ENCODE data around the gene TSC22D4. TPM values are rescaled to one million over a fixed set of nuclear protein-coding genes. Genes with fewer than 3 reads are reported as not detected.

The TSC22D4 gene
- total RNA-seq, 1 experiment from 2014 or later: 68.8 TPM

DNA sequence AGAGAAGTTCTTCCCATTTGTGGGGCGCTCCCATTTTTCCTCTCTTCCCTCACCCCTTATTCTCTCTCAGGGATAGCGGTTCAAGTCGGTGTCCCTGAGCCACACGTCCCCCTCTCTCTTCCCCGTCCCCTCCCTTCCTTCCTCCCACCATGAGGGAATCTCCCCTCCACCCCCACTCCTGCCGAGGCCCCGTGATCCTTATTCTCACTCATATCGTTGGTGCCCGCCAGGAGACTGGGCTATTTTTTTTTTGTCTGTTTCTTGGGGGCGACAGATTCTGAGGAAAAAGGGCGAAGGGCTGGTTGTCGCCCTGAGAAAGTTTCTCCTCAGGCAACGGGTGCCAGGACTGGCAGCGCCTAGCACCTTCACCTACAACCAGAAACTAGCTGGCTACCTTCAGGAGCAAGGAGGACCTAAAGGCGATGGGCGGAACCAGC, 51.2 kb downstream of the TSC22D4 start:
- Histone ChIP-seq H2AFZ (peak overlapping the region; percentile 79), H4K20me1 (ENCODE audit: insufficient read depth) (no peaks in the 10 kb centered on the region; the same call in 1 of the 2 replicates), H3K27me3 (ENCODE audit: insufficient read depth, low read depth) (no peaks in the 10 kb centered on the region), H3K4me1 (replicated peaks; ENCODE audit: insufficient read depth) (peaks cover 26% of the 10 kb centered on the region), H3K4me3 (peak overlapping the region; percentile 66), H3K79me2 (ENCODE audit: low read depth) (peaks cover 31% of the 10 kb centered on the region), H3F3A (ENCODE audit: insufficient read depth, low read depth) (peaks cover 27% of the 10 kb centered on the region; the same call in 1 of the 2 replicates), H3K27ac (peak overlapping the region; percentile 93), H3K4me2 (peak overlapping the region; percentile 80), H3K36me3 (ENCODE audit: low read depth) (0 out of 2 replicates have a peak, but pooled peaks cover 13% of the 10 kb centered on the region), H3K9me2 (ENCODE audit: insufficient read depth) (no peaks in the 10 kb centered on the region), H3K9me3 (ENCODE audit: insufficient read depth, low read depth) (no peaks in the 10 kb centered on the region)
- ChIA-PET CTCF (interaction anchor here (0.5 to 0.8 kb wide), 3 partner anchors 19 to 184 kb away, joined by 3 to 8 read pairs (median 5); partner anchors contain the start of gene MOSPD3), POLR2A (ENCODE audit: unreplicated experiment) (interaction anchor here (0.6 to 1.8 kb wide), 9 partner anchors 9 to 490 kb away, joined by 3 to 22 read pairs (median 6); partner anchors contain the start of genes FBXO24 and LRCH4)
- no peak for DNase-seq
- TF ChIP-seq, protein P1, sequence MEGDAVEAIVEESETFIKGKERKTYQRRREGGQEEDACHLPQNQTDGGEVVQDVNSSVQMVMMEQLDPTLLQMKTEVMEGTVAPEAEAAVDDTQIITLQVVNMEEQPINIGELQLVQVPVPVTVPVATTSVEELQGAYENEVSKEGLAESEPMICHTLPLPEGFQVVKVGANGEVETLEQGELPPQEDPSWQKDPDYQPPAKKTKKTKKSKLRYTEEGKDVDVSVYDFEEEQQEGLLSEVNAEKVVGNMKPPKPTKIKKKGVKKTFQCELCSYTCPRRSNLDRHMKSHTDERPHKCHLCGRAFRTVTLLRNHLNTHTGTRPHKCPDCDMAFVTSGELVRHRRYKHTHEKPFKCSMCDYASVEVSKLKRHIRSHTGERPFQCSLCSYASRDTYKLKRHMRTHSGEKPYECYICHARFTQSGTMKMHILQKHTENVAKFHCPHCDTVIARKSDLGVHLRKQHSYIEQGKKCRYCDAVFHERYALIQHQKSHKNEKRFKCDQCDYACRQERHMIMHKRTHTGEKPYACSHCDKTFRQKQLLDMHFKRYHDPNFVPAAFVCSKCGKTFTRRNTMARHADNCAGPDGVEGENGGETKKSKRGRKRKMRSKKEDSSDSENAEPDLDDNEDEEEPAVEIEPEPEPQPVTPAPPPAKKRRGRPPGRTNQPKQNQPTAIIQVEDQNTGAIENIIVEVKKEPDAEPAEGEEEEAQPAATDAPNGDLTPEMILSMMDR (conservative IDR thresholded peaks at IDR 0.05): no peak
- TF ChIP-seq EZH2 (IDR thresholded peaks at IDR 0.05; ENCODE audit: low read depth): no peak
- no TSS peak for BruUV-seq (replicated peaks)
- intact Hi-C loops (cut with micrococcal nuclease; ENCODE audit: unreplicated experiment): loop anchor here (1.0 to 2.0 kb wide), 2 partner anchors 181 to 439 kb away; partner anchors contain the start of gene TRIP6

- no peak overlapping the region for H3K4me3 ChIP-seq
- H3K27ac ChIP-seq: no peak overlapping the region
- H3K79me2 ChIP-seq (ENCODE audit: low read depth): peaks cover 18% of the 10 kb centered on the region
- no peaks in the 10 kb centered on the region for H3K27me3 ChIP-seq (ENCODE audit: insufficient read depth, low read depth)
- no peak overlapping the region for H2AFZ ChIP-seq
- H3K4me2 ChIP-seq: no peak overlapping the region
- POLR2A ChIA-PET (ENCODE audit: unreplicated experiment): no interaction called here
- H3K4me1 ChIP-seq (replicated peaks; ENCODE audit: insufficient read depth): peaks cover 15% of the 10 kb centered on the region
- H3K9me3 ChIP-seq (ENCODE audit: insufficient read depth, low read depth): no peaks in the 10 kb centered on the region
- H4K20me1 ChIP-seq (ENCODE audit: insufficient read depth): no peaks in the 10 kb centered on the region
- 0 out of 2 replicates have a peak, but pooled peaks cover 3% of the 10 kb centered on the region for H3K36me3 ChIP-seq (ENCODE audit: low read depth)
- CTCF ChIA-PET: no interaction called here
- BruUV-seq (replicated peaks): no TSS peak
- DNase-seq: no peak
- H3K9me2 ChIP-seq (ENCODE audit: insufficient read depth): no peaks in the 10 kb centered on the region
- peaks cover 15% of the 10 kb centered on the region; the same call in 1 of the 2 replicates for H3F3A ChIP-seq (ENCODE audit: insufficient read depth, low read depth)
- intact Hi-C loops (cut with micrococcal nuclease; ENCODE audit: unreplicated experiment): no loop called here
- TF ChIP-seq EZH2 (IDR thresholded peaks at IDR 0.05; ENCODE audit: low read depth): no peak
- TF ChIP-seq, protein P1 (conservative IDR thresholded peaks at IDR 0.05): no peak
Measured at GRCh38 chr7:100426516-100426915, 52.5 kb downstream of the TSC22D4 start.

GRCh38 chr7:100425347-100425746, 53.7 kb downstream of the TSC22D4 start:
- Histone ChIP-seq H3K9me2 (ENCODE audit: insufficient read depth) (no peaks in the 10 kb centered on the region), H3K4me3 (no peak overlapping the region), H4K20me1 (ENCODE audit: insufficient read depth) (no peaks in the 10 kb centered on the region), H2AFZ (no peak overlapping the region), H3K27ac (no peak overlapping the region), H3F3A (ENCODE audit: insufficient read depth, low read depth) (peaks cover 14% of the 10 kb centered on the region; the same call in 1 of the 2 replicates), H3K4me2 (no peak overlapping the region), H3K79me2 (ENCODE audit: low read depth) (peaks cover 6% of the 10 kb centered on the region), H3K4me1 (replicated peaks; ENCODE audit: insufficient read depth) (peaks cover 5% of the 10 kb centered on the region; the same call in 1 of the 2 replicates), H3K9me3 (ENCODE audit: insufficient read depth, low read depth) (no peaks in the 10 kb centered on the region), H3K27me3 (ENCODE audit: insufficient read depth, low read depth) (no peaks in the 10 kb centered on the region), H3K36me3 (ENCODE audit: low read depth) (no peaks in the 10 kb centered on the region)
- CTCF ChIA-PET: no interaction called here
- TF ChIP-seq, protein P1 (conservative IDR thresholded peaks at IDR 0.05): no peak
- no peak for TF ChIP-seq EZH2 (IDR thresholded peaks at IDR 0.05; ENCODE audit: low read depth)
- intact Hi-C loops (cut with micrococcal nuclease; ENCODE audit: unreplicated experiment): no loop called here
- BruUV-seq (replicated peaks): no TSS peak
- POLR2A ChIA-PET (ENCODE audit: unreplicated experiment): no interaction called here
- no peak for DNase-seq
